Astrocyte of the cerebellum (primary cell): ENCODE results near the gene FANCC.

Experiments used
- DNase-seq: peaks from one replicate; pipeline ENCODE4 v3.0.0-alpha.2; 2011; ENCODE audit warnings: low read depth
- H3K4me3 ChIP-seq: 2 replicates; pipeline ENCODE4 v1.5.1; 2011; ENCODE audit warnings: mild to moderate bottlenecking, low read depth, low read length, moderate library complexity
- CTCF ChIP-seq: IDR thresholded peaks from 2 replicates; pipeline ENCODE4 v1.5.1; 2012; ENCODE audit warnings: low read length, low read depth, moderate library complexity, mild to moderate bottlenecking; ENCODE audit errors: missing control alignments
- in situ Hi-C: cut with HindIII; loops from 2 replicates; pipeline ENCODE4 v1.10.0; 2017; ENCODE audit warnings: low sequenced_read_pairs

FANCC gene

GRCh38 chr9:95190413-95190812, 127.1 kb downstream of the FANCC start:
- no peak for DNase-seq
- TF ChIP-seq CTCF: no peak
- in situ Hi-C loops: no loop called here
- no peak overlapping the region for H3K4me3 ChIP-seq

- peak; percentile 88 for DNase-seq
- peak overlapping the region; percentile 1 for H3K4me3 ChIP-seq
- in situ Hi-C loops: no loop called here
- no peak for TF ChIP-seq CTCF
These were observed 128.0 kb downstream of the FANCC start for GRCh38 chr9:95189251-95190098.

- no peak overlapping the region for H3K4me3 ChIP-seq
- no peak for DNase-seq
- no peak for TF ChIP-seq CTCF
- in situ Hi-C loops: no loop called here
These were observed 129.1 kb downstream of the FANCC start for GRCh38 chr9:95188459-95188858.

- no peak overlapping the region for H3K4me3 ChIP-seq
- DNase-seq: no peak
- in situ Hi-C loops: no loop called here
- no peak for TF ChIP-seq CTCF
These were observed 131.6 kb downstream of the FANCC start for GRCh38 chr9:95185956-95186355.

GRCh38 chr9:95182854-95183563, 134.5 kb downstream of the FANCC start:
- no peak for DNase-seq
- in situ Hi-C loops: no loop called here
- H3K4me3 ChIP-seq: no peak overlapping the region
- TF ChIP-seq CTCF: peak; percentile 55

- DNase-seq: peak; percentile 41
- no peak for TF ChIP-seq CTCF
- in situ Hi-C loops: no loop called here
- H3K4me3 ChIP-seq: no peak overlapping the region
These were observed 135.7 kb downstream of the FANCC start for GRCh38 chr9:95181835-95182234.
